Stimulated activated CD4-positive, alpha-beta T cell treated with anti-CD3 and anti-CD28 coated beads, Interleukin-12 subunit alpha, Interleukin-12 subunit beta, amount 100 ng/mL, for 48 hours (primary cell): ENCODE data around the gene ZNF716.
"Not testable (repeated sequence)": the region's sequence is repeated elsewhere in the genome, so short reads cannot be mapped to it uniquely, and the experiment has no call there.

Experiments
- DNase-seq, 3 donors: peaks; one replicate each; pipeline ENCODE4 v3.0.0-alpha.2; 2020; ENCODE audit warnings: low read depth in 2 of 3, low spot score in 1 of 3

Gene ZNF716

GRCh38 chr7:57425969-57426628, 23.9 kb upstream of the ZNF716 start:
- DNase-seq, result no peak

GRCh38 chr7:57426629-57427003, 23.4 kb upstream of the ZNF716 start:
- DNase-seq, result no peak

GRCh38 chr7:57427146-57427545, 22.8 kb upstream of the ZNF716 start:
- no peak for DNase-seq

- no peak for DNase-seq
Measured at GRCh38 chr7:57427594-57427993, 22.4 kb upstream of the ZNF716 start.

GRCh38 chr7:57432583-57432982, 17.4 kb upstream of the ZNF716 start:
- no peak for DNase-seq

- no peak for DNase-seq
Measured at GRCh38 chr7:57437581-57437980, 12.4 kb upstream of the ZNF716 start.

- no peak for DNase-seq
Measured at GRCh38 chr7:57438244-57438643, 11.7 kb upstream of the ZNF716 start.

GRCh38 chr7:57443567-57443966, 6.4 kb upstream of the ZNF716 start:
- no peak for DNase-seq

- not testable (repeated sequence) for DNase-seq
Measured at GRCh38 chr7:57469186-57469828, 19.3 kb downstream of the ZNF716 start.

GRCh38 chr7:57480304-57480703, 30.3 kb downstream of the ZNF716 start:
- not testable (repeated sequence) for DNase-seq

- not testable (repeated sequence) for DNase-seq
Measured at GRCh38 chr7:57485022-57485421, 35.0 kb downstream of the ZNF716 start.

- DNase-seq, result no peak
Measured at GRCh38 chr7:57487957-57488356, 38.0 kb downstream of the ZNF716 start.

GRCh38 chr7:57495111-57495510, 45.1 kb downstream of the ZNF716 start:
- DNase-seq, result not testable (repeated sequence)

- no peak for DNase-seq
Measured at GRCh38 chr7:57496395-57496794, 46.4 kb downstream of the ZNF716 start.

GRCh38 chr7:57505176-57505575, 55.2 kb downstream of the ZNF716 start:
- no peak for DNase-seq
